IPS-15b (cell line): ENCODE measurements around the gene KCNH3.
"Not testable (repeated sequence)": the region's sequence is repeated elsewhere in the genome, so short reads cannot be mapped to it uniquely, and the experiment has no call there.

Experiments used
- H3K27me3 ChIP-seq: one replicate; pipeline ENCODE4 v1.6.1; 2013; ENCODE audit warnings: low read length; ENCODE audit not compliant: control insufficient read depth, insufficient read depth
- H3K36me3 ChIP-seq: one replicate; pipeline ENCODE4 v1.6.1; 2013; ENCODE audit warnings: low read length; ENCODE audit not compliant: control insufficient read depth, insufficient read depth
- H3K4me1 ChIP-seq: one replicate; pipeline ENCODE4 v1.6.1; 2013; ENCODE audit warnings: mild to moderate bottlenecking, low read length; ENCODE audit not compliant: control insufficient read depth, insufficient read depth
- H3K4me3 ChIP-seq: one replicate; pipeline ENCODE4 v1.5.1; 2013; ENCODE audit warnings: low read depth, low read length
- H3K9ac ChIP-seq: one replicate; pipeline ENCODE4 v1.6.1; 2013; ENCODE audit warnings: low read depth, mild to moderate bottlenecking, low read length
- H3K9me3 ChIP-seq: one replicate; pipeline ENCODE4 v1.6.1; 2013; ENCODE audit warnings: mild to moderate bottlenecking, low read length; ENCODE audit not compliant: control insufficient read depth, insufficient read depth

The KCNH3 gene

DNA sequence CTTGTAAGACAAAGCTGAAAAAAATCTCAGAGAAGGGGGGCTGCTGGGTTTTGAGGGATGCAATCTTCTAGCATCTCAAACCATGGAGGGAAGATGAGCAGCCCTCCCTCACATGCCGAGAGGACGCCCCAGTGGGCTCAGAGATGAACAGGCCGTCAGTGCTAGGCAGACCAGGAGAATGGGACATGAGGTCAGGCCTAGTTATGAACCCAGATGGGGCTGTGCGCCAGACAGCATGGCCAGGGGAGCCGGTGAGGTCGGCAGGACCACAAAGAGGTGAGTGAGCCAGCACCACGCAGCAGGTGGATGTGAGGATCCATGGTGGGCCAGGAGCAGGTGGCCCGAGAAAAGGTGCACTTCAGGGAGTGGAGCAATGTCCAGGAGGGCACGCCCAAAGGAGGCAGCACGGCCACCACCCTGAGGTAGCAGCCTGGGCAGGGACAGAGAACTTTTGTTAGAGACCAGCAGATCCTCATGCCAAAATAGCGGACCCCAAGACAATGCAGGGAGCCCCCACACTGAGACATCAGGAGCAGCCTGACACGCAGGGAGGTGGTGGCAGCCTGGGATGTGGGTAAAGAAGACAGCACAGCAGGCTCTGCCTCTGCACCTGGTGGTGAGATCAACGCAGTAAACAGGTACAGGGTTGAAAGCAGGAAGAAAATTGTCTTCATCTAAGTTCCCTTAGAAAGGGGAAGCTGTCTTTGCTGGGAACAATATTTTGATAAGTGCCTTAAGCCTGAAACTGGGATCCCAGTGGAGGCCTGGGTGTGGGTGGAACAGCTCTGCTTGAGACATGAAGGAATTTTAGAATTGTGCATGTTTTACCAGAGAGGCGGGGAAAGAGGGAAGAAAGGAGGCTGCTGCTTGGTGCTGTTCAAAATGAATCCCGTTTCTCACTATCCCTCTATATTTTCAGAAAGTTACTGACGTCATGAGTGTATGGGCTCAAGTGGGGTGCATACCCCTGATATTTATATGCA is 46.9 kb downstream of the KCNH3 start:
- Histone ChIP-seq H3K36me3 (peaks cover 7% of the 10 kb centered on the region), H3K4me1 (peaks cover under 1% of the 10 kb centered on the region)

DNA sequence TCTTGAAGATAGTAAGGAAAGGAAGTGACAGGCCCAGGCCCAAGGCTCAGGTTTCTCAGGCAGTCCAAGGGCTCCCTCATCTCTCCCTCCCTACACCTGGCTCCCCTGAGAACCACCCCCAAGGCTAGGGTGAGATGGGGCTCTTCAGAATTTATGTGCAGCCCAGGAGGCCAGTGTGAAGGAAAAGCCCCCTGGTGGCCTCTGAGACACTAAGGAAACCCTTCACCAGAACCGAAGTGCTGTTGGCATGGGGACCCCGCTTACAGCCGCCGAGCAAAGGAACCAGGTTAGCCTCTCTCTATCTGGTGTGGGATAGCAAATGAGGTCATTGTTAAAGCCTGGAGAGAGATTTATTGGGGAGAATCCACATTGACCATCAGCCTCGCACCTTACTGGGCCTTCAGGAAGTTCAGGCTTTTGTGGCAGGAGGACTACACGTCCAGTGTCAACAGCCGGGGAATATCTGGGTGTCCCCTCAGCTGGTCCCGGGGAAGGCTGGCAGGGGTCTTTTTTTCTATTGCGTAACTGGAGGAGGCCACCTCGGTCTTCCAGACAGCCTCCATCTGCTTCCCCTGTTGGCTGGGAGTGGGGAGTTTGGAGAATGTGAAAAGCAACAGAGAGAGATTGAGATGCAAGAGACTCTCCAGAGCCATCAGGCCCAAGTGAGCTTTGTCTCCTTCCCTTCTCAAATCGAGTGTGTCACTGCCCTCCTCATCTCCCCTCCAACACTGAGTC is 48.5 kb downstream of the KCNH3 start:
- H3K9me3 ChIP-seq = no peaks in the 10 kb centered on the region
- H3K9ac ChIP-seq = no peak overlapping the region
- no peaks in the 10 kb centered on the region for H3K27me3 ChIP-seq
- no peaks in the 10 kb centered on the region for H3K4me1 ChIP-seq
- H3K4me3 ChIP-seq = no peak overlapping the region
- H3K36me3 ChIP-seq = peaks cover 7% of the 10 kb centered on the region

More for the DNA sequence above, 46.9 kb downstream of the KCNH3 start:
- no peaks in the 10 kb centered on the region for H3K27me3 ChIP-seq
- H3K9me3 ChIP-seq = no peaks in the 10 kb centered on the region
- no peak overlapping the region for H3K9ac ChIP-seq
- H3K4me3 ChIP-seq = no peak overlapping the region

DNA sequence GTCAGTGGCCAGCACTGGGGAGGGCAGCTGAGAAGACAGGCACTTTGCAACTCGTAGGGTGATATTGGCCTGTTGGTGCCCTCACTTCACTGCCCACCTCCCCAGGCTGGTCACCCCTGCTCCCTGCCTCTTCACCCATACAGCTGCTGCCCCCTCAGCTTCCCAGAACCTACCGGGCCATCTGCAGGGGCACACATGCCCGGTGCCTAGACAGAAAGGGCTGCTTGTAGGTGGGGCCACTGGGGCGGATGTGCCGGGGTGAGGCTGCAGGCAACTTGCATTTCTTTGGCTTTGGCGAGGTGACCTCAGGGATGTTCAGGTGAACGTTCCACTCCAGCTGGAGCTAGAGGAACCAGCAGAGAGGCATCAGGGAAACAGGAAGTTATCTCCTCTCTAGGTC is 49.5 kb downstream of the KCNH3 start:
- Histone ChIP-seq H3K9me3 (no peaks in the 10 kb centered on the region), H3K36me3 (peaks cover 7% of the 10 kb centered on the region), H3K27me3 (no peaks in the 10 kb centered on the region), H3K9ac (no peak overlapping the region), H3K4me3 (no peak overlapping the region), H3K4me1 (no peaks in the 10 kb centered on the region)

DNA sequence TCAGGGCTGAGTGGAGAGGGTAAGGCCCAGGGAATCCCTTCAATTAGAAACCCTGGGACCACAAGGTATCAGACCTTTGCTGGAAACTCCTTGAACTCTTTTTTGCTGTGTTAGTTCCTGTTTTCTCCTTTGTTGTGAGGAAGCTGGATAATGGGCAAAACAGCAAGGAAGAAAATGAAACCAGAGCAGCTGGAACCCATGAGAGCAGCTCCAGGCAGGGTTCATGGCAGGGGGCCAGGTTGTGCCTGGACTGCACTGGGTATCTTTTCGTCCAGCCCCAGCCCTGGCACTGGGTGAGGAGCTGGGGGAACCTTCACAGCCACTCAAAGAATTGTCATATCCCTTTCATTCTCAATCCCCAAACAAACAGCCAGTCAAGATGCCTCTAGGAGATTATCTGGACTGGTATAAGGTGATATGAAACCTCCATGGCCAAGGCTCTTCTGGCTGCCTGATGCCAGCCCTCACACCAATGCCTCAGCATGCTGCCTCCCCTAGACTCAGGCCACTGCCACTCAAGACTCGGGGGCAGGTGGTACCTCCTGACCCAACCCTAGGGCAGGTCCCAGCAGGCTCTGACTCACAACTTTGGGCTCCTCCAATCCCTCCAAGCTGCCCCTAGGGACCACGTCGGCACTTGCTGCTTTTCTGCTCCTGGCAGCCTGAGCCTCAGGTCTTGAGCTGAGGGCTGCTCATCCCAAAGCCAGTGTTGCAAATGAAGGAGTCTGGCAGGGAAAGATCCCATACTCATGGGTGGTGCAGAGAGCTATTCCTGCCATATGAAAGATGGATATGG is 50.1 kb downstream of the KCNH3 start:
- H3K4me1 ChIP-seq = no peaks in the 10 kb centered on the region
- no peak overlapping the region for H3K4me3 ChIP-seq
- no peaks in the 10 kb centered on the region for H3K9me3 ChIP-seq
- H3K27me3 ChIP-seq = no peaks in the 10 kb centered on the region
- no peak overlapping the region for H3K9ac ChIP-seq
- peaks cover 4% of the 10 kb centered on the region for H3K36me3 ChIP-seq

GRCh38 chr12:49598527-49598926 is 59.7 kb downstream of the KCNH3 start:
- Histone ChIP-seq H3K36me3 (peaks cover 2% of the 10 kb centered on the region), H3K4me3 (no peak overlapping the region), H3K4me1 (no peaks in the 10 kb centered on the region), H3K9ac (no peak overlapping the region), H3K27me3 (no peaks in the 10 kb centered on the region), H3K9me3 (no peaks in the 10 kb centered on the region)

GRCh38 chr12:49599961-49600360 is 61.1 kb downstream of the KCNH3 start:
- H3K9me3 ChIP-seq = no peaks in the 10 kb centered on the region
- no peak overlapping the region for H3K9ac ChIP-seq
- peaks cover 2% of the 10 kb centered on the region for H3K36me3 ChIP-seq
- no peak overlapping the region for H3K4me3 ChIP-seq
- no peaks in the 10 kb centered on the region for H3K27me3 ChIP-seq
- no peaks in the 10 kb centered on the region for H3K4me1 ChIP-seq

- no peaks in the 10 kb centered on the region for H3K4me1 ChIP-seq
- no peaks in the 10 kb centered on the region for H3K9me3 ChIP-seq
- H3K36me3 ChIP-seq = peaks cover 2% of the 10 kb centered on the region
- H3K27me3 ChIP-seq = no peaks in the 10 kb centered on the region
- no peak overlapping the region for H3K4me3 ChIP-seq
- H3K9ac ChIP-seq = no peak overlapping the region
These were observed 64.9 kb downstream of the KCNH3 start for GRCh38 chr12:49603721-49604120.

GRCh38 chr12:49604856-49605255 is 66.0 kb downstream of the KCNH3 start:
- no peak overlapping the region for H3K4me3 ChIP-seq
- H3K9ac ChIP-seq = no peak overlapping the region

GRCh38 chr12:49605539-49605938 is 66.7 kb downstream of the KCNH3 start, which contains the start of gene FAM186B:
Gene FAM186B, minus strand, starts transcription at chr12:49605639. Its CDS starts 162 bp downstream, at chr12:49605477.
- H3K9me3 ChIP-seq, H3K27me3 ChIP-seq, H3K4me3 ChIP-seq, H3K9ac ChIP-seq, H3K36me3 ChIP-seq, H3K4me1 ChIP-seq: not testable (repeated sequence)

More at GRCh38 chr12:49604856-49605255, 66.0 kb downstream of the KCNH3 start:
- Histone ChIP-seq H3K27me3 (no peaks in the 10 kb centered on the region), H3K4me1 (no peaks in the 10 kb centered on the region), H3K9me3 (no peaks in the 10 kb centered on the region), H3K36me3 (peaks cover under 1% of the 10 kb centered on the region)
